ENCODE data around the gene TULP3. TPM values are rescaled to one million over a fixed set of nuclear protein-coding genes. Genes with fewer than 3 reads are reported as not detected.

TULP3 gene
- total and polyA plus RNA-seq, 2 of the 8 experiments (the other 6 are each of a cell fraction or from before 2014, with no cell fraction given), result 18.4 to 21.2 TPM

- no peak for TF ChIP-seq ATF2 (IDR thresholded peaks at IDR 0.05; ENCODE audit: low read length)
- TF ChIP-seq BACH1 (IDR thresholded peaks at IDR 0.05; ENCODE audit: low read length), result no peak
- no peak for TF ChIP-seq HDAC6 (IDR thresholded peaks at IDR 0.05; ENCODE audit: low read depth, low read length)
- TF ChIP-seq RAD21 (IDR thresholded peaks at IDR 0.05 in 1 of 2, conservative IDR thresholded peaks at IDR 0.05 in 1 of 2; ENCODE audit: low read depth in 2 of 2, low read length in 2 of 2), result no peak
- TF ChIP-seq E2F6 (IDR thresholded peaks at IDR 0.05), result no peak
- TF ChIP-seq POLR2AphosphoS5 (IDR thresholded peaks at IDR 0.05; ENCODE audit: low read depth, low read length), result no peak
- no peak for TF ChIP-seq SP1 (IDR thresholded peaks at IDR 0.05; ENCODE audit: low read depth, low read length)
Measured at GRCh38 chr12:2977776-2978175, 87.1 kb downstream of the TULP3 start (continued).
